K562 (cell line): ENCODE results near the gene NEK3. TPM values are rescaled to one million over a fixed set of nuclear protein-coding genes. Genes with fewer than 3 reads are reported as not detected.

Experiments
- BRD9 ChIP-seq: fragments of 450-650 bp; IDR thresholded peaks from 2 replicates; pipeline ENCODE4 v1.6.1; 2018; ENCODE audit warnings: low read depth; ENCODE audit not compliant: partially characterized antibody
- CEBPB ChIP-seq: fragments of 450-650 bp; IDR thresholded peaks from 2 replicates; pipeline ENCODE4 v1.6.1; 2016; ENCODE audit warnings: missing genetic modification characterization, missing compliant biosample characterization
- MCM2 ChIP-seq: fragments of 450-650 bp; IDR thresholded peaks from 2 replicates; pipeline ENCODE4 v1.6.1; 2017; ENCODE audit warnings: low read depth, mild to moderate bottlenecking
- NR2C1 ChIP-seq, 2 experiments: fragments of 450-650 bp; IDR thresholded peaks; 2 replicates each; pipeline ENCODE4 v1.6.1; 2017; ENCODE audit warnings: mild to moderate bottlenecking in 2 of 2, antibody characterized with exemption in 1 of 2, inconsistent platforms in 1 of 2, missing compliant biosample characterization in 1 of 2, missing genetic modification characterization in 1 of 2
- RBFOX2 ChIP-seq: fragments of 200-400 bp; formaldehyde crosslinking; IDR thresholded peaks from 2 replicates; pipeline ENCODE4 v1.6.1; 2017; ENCODE audit warnings: low read depth, mild to moderate bottlenecking, low read length, moderate library complexity
- SAFB ChIP-seq: fragments of 200-400 bp; formaldehyde crosslinking; IDR thresholded peaks from 2 replicates; pipeline ENCODE4 v1.6.1; 2017; ENCODE audit warnings: low read depth, low read length, borderline replicate concordance
- SIRT6 ChIP-seq: IDR thresholded peaks from one replicate; pipeline ENCODE4 v1.6.1; 2012; ENCODE audit warnings: low read depth, mild to moderate bottlenecking, control low read depth, inconsistent platforms, low read length, moderate library complexity
- SOX6 ChIP-seq: fragments of 450-650 bp; IDR thresholded peaks from 2 replicates; pipeline ENCODE4 v1.6.1; 2014; ENCODE audit warnings: mild to moderate bottlenecking
- TRIM24 ChIP-seq, 2 experiments: fragments of 450-650 bp; IDR thresholded peaks; 2 replicates each; pipeline ENCODE4 v1.6.1; 2016
- ZNF589 ChIP-seq: fragments of 200-800 bp; sonication (Bioruptor generic); IDR thresholded peaks from 2 replicates; pipeline ENCODE4 v1.6.1; 2016; ENCODE audit warnings: low read depth, missing genetic modification characterization, missing compliant biosample characterization
- ZNF699 ChIP-seq: fragments of 250-450 bp; sonication (Bioruptor Pico); IDR thresholded peaks from 2 replicates; pipeline ENCODE4 v1.8.0; 2021; ENCODE audit warnings: mild to moderate bottlenecking, moderate library complexity; ENCODE audit not compliant: insufficient replicate concordance
- polyA plus RNA-seq, 8 experiments: library from polyadenylated mRNA; depleted of rRNA in 4 of 8; stranded (reverse) in 5 of 8; unstranded in 3 of 8; fragments of >200 nt; fragmentation: Nextera tagmentation in 2 of 8; fragmentation: Illumina TruSeq in 1 of 8; extraction: Ambion mirVana in 2 of 8; extraction: Trizol in 1 of 8; gene quantifications; 2 replicates each; pipeline versions ENCODE4 v1.2.1 to v1.2.3, GENCODE V29; 2011 to 2014; ENCODE audit warnings: inconsistent platforms in 1 of 8, missing spikeins in 1 of 8
- total RNA-seq, 7 experiments: library from RNA; depleted of rRNA in 6 of 7; stranded (reverse); fragments of >200 nt in 6 of 7; fragmentation: Illumina TruSeq in 2 of 7; extraction: Trizol in 2 of 7; gene quantifications; 2 replicates each; pipeline versions ENCODE4 v1.2.1 to v1.2.3, GENCODE V29; 2011 to 2021; ENCODE audit warnings: low replicate concordance in 1 of 7
- TF ChIP-seq, protein P1 (sequence below), 2 experiments: IDR thresholded peaks; 2 replicates each; pipeline ENCODE4 v1.6.1; 2011; ENCODE audit warnings: borderline replicate concordance in 1 of 2, control low read depth in 1 of 2, low read depth in 1 of 2, low read length in 1 of 2, mild to moderate bottlenecking in 1 of 2, mixed read lengths in 1 of 2, moderate library complexity in 1 of 2; ENCODE audit not compliant: insufficient read depth in 1 of 2, insufficient read length in 1 of 2, poor library complexity in 1 of 2, severe bottlenecking in 1 of 2; ENCODE audit errors: extremely low read depth in 1 of 2
- TF ChIP-seq, protein P2 (sequence below): sonication (generic); formaldehyde crosslinking; IDR thresholded peaks from 2 replicates; pipeline ENCODE4 v1.8.0; 2023; ENCODE audit warnings: missing genetic modification reagents, mild to moderate bottlenecking, borderline replicate concordance
- TF ChIP-seq, protein P3 (sequence below): fragments of 150-350 bp; conservative IDR thresholded peaks from 2 replicates; pipeline ENCODE4 v1.6.1; 2014; ENCODE audit warnings: low read length
- TF ChIP-seq, protein P4 (sequence below): fragments of 450-650 bp; formaldehyde crosslinking; IDR thresholded peaks from 2 replicates; pipeline ENCODE4 v1.4.0; 2020; ENCODE audit warnings: mild to moderate bottlenecking, moderate library complexity

The NEK3 gene
- total and polyA plus RNA-seq, 9 of the 15 experiments (the other 6 are each of a cell fraction or from before 2014, with no cell fraction given): 6.2 to 11.0 (median 9.3) TPM

DNA sequence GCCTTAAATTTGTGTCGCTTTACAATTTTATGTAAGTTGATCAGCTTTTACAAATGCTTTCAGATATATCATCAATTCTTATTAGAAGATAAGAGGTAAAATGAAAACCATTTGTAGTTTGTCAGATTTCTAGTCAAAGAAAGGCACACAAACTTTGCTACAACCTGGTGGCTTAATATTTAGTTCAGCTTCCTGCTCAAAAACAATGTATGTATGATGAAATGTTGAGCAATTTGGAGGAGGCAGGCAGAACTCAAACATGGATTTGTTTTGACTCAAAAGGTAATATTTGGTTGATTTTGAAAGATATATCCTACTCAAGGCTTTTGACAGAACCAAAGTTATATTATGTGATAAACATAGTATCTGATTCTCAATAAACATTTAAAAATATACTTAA lies 54.8 kb downstream of the NEK3 start (continued):
- TF ChIP-seq SOX6 (peak; percentile 58; the same call in 1 of the 2 replicates), ZNF589 (CRISPR knock-in tag) (no peak; the same call in 1 of the 2 replicates), MCM2 (no peak), SIRT6 (no peak), BRD9 (no peak), SAFB (no peak), CEBPB (tag) (0 out of 2 replicates have a peak, but pooled peaks have one; percentile 39), RBFOX2 (no peak), ZNF699 (no peak), TRIM24 (IDR thresholded peaks at IDR 0.05) (peak; percentile 33 to 78; a peak in 2 of 4 replicates), NR2C1 (IDR thresholded peaks at IDR 0.05) (no peak), NR2C1 (tag; IDR thresholded peaks at IDR 0.05) (0 out of 2 replicates have a peak, but pooled peaks have one; percentile 10)
- TF ChIP-seq, protein P1, sequence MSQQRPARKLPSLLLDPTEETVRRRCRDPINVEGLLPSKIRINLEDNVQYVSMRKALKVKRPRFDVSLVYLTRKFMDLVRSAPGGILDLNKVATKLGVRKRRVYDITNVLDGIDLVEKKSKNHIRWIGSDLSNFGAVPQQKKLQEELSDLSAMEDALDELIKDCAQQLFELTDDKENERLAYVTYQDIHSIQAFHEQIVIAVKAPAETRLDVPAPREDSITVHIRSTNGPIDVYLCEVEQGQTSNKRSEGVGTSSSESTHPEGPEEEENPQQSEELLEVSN (IDR thresholded peaks at IDR 0.05; ENCODE audit: borderline replicate concordance in 1 of 2, extremely low read depth in 1 of 2, insufficient read depth in 1 of 2, insufficient read length in 1 of 2, low read depth in 1 of 2, low read length in 1 of 2, poor library complexity in 1 of 2, severe bottlenecking in 1 of 2): no peak
- TF ChIP-seq, protein P2, sequence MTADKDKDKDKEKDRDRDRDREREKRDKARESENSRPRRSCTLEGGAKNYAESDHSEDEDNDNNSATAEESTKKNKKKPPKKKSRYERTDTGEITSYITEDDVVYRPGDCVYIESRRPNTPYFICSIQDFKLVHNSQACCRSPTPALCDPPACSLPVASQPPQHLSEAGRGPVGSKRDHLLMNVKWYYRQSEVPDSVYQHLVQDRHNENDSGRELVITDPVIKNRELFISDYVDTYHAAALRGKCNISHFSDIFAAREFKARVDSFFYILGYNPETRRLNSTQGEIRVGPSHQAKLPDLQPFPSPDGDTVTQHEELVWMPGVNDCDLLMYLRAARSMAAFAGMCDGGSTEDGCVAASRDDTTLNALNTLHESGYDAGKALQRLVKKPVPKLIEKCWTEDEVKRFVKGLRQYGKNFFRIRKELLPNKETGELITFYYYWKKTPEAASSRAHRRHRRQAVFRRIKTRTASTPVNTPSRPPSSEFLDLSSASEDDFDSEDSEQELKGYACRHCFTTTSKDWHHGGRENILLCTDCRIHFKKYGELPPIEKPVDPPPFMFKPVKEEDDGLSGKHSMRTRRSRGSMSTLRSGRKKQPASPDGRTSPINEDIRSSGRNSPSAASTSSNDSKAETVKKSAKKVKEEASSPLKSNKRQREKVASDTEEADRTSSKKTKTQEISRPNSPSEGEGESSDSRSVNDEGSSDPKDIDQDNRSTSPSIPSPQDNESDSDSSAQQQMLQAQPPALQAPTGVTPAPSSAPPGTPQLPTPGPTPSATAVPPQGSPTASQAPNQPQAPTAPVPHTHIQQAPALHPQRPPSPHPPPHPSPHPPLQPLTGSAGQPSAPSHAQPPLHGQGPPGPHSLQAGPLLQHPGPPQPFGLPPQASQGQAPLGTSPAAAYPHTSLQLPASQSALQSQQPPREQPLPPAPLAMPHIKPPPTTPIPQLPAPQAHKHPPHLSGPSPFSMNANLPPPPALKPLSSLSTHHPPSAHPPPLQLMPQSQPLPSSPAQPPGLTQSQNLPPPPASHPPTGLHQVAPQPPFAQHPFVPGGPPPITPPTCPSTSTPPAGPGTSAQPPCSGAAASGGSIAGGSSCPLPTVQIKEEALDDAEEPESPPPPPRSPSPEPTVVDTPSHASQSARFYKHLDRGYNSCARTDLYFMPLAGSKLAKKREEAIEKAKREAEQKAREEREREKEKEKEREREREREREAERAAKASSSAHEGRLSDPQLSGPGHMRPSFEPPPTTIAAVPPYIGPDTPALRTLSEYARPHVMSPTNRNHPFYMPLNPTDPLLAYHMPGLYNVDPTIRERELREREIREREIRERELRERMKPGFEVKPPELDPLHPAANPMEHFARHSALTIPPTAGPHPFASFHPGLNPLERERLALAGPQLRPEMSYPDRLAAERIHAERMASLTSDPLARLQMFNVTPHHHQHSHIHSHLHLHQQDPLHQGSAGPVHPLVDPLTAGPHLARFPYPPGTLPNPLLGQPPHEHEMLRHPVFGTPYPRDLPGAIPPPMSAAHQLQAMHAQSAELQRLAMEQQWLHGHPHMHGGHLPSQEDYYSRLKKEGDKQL (CRISPR knock-in tag): no peak
- TF ChIP-seq, protein P3, sequence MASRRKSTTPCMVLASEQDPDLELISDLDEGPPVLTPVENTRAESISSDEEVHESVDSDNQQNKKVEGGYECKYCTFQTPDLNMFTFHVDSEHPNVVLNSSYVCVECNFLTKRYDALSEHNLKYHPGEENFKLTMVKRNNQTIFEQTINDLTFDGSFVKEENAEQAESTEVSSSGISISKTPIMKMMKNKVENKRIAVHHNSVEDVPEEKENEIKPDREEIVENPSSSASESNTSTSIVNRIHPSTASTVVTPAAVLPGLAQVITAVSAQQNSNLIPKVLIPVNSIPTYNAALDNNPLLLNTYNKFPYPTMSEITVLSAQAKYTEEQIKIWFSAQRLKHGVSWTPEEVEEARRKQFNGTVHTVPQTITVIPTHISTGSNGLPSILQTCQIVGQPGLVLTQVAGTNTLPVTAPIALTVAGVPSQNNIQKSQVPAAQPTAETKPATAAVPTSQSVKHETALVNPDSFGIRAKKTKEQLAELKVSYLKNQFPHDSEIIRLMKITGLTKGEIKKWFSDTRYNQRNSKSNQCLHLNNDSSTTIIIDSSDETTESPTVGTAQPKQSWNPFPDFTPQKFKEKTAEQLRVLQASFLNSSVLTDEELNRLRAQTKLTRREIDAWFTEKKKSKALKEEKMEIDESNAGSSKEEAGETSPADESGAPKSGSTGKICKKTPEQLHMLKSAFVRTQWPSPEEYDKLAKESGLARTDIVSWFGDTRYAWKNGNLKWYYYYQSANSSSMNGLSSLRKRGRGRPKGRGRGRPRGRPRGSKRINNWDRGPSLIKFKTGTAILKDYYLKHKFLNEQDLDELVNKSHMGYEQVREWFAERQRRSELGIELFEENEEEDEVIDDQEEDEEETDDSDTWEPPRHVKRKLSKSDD: no peak
- TF ChIP-seq, protein P4, sequence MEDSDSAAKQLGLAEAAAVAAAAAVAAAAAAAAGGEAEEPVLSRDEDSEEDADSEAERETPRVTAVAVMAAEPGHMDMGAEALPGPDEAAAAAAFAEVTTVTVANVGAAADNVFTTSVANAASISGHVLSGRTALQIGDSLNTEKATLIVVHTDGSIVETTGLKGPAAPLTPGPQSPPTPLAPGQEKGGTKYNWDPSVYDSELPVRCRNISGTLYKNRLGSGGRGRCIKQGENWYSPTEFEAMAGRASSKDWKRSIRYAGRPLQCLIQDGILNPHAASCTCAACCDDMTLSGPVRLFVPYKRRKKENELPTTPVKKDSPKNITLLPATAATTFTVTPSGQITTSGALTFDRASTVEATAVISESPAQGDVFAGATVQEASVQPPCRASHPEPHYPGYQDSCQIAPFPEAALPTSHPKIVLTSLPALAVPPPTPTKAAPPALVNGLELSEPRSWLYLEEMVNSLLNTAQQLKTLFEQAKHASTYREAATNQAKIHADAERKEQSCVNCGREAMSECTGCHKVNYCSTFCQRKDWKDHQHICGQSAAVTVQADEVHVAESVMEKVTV (CRISPR knock-in tag): no peak
